ENCODE data around the gene EXD2.

EXD2 gene

DNA sequence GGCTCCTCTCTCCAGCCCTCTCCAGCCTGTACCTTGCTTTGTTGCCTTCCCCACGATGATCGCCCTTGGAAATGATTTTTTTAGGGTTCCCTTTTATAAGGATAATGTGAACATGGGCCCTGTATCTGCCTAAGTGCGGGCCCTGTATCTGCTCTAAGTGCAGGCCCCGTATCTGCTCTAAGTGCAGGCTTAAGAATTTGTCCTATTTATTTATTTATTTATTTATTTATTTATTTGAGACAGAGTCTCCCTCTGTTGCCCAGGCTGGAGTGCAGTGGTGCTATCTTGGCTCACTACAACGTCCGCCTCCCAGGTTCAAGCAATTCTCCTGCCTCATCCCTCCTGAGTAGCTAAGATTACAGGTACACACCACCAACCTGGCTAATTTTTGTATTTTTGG is 91.2 kb downstream of the EXD2 start:
- WGBS (ENCODE audit: extremely low coverage, insufficient coverage, insufficient read length): no CpG with 5 or more reads among the region's 6 CpGs
- no peak overlapping the region for H4K91ac ChIP-seq (ENCODE audit: low read depth, low read length)
- H2BK5ac ChIP-seq (ENCODE audit: low read depth, low read length, poor library complexity): no peak overlapping the region
- H3K79me1 ChIP-seq (ENCODE audit: low read length): no peaks in the 10 kb centered on the region
- H3K4me2 ChIP-seq (ENCODE audit: low read length): no peak overlapping the region
- H2AK5ac ChIP-seq (ENCODE audit: low read length): no peak overlapping the region
- no peaks in the 10 kb centered on the region for H3K9me3 ChIP-seq (ENCODE audit: insufficient read depth, low read depth, low read length)
- no peak overlapping the region for H4K8ac ChIP-seq (ENCODE audit: low read depth, low read length)
- no peak overlapping the region for H3K27ac ChIP-seq (ENCODE audit: low read depth, low read length)
- no peak overlapping the region for H2BK12ac ChIP-seq (ENCODE audit: low read length)
- no peak overlapping the region for H3K4ac ChIP-seq (ENCODE audit: low read depth, low read length)
- H3K9ac ChIP-seq (ENCODE audit: low read length): no peak overlapping the region
- no peak overlapping the region for H3K18ac ChIP-seq (ENCODE audit: low read length)
- H2AFZ ChIP-seq (ENCODE audit: insufficient read depth, low read length, poor library complexity): no peak overlapping the region
- no peaks in the 10 kb centered on the region for H3K36me3 ChIP-seq (ENCODE audit: control insufficient read depth in 1 of 2, insufficient read depth in 2 of 2, low read length in 2 of 2)
- H3K14ac ChIP-seq (ENCODE audit: low read length): no peak overlapping the region
- H3K4me1 ChIP-seq (ENCODE audit: control insufficient read depth in 1 of 2, insufficient read depth in 2 of 2, low read length in 2 of 2): no peaks in the 10 kb centered on the region
- no peaks in the 10 kb centered on the region for H3K79me2 ChIP-seq (ENCODE audit: control insufficient read depth, insufficient read depth, low read length, poor library complexity)
- H2BK120ac ChIP-seq (ENCODE audit: insufficient read depth, low read length, poor library complexity): no peak overlapping the region
- no peak overlapping the region for H3K23ac ChIP-seq (ENCODE audit: low read length)
- no peak overlapping the region for H4K12ac ChIP-seq (ENCODE audit: low read depth, low read length)
- no peaks in the 10 kb centered on the region for H3K27me3 ChIP-seq (ENCODE audit: insufficient read depth, low read length)
- H3K4me3 ChIP-seq (ENCODE audit: low read depth, low read length): no peak overlapping the region
- no peak for DNase-seq

DNA sequence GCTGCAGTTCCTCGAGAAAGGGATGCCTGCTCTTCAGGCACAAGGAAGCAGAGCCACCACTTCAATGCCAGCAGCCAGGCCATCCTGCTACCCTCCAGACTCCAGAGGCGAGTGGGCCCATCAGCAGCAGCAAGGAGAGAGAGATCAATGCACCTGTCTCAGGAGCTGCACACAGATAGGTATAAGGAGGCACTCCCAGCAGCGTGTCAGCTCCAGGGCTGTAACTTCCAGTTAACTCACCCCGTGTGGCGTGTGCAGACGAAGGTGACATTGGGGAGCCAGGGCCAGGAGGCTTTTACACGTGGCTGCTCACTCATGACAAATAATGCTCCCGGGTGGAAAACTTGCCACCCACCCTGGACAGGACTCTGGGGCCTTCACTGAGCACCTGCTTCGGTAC is 92.9 kb downstream of the EXD2 start:
- no CpG with 5 or more reads among the region's 9 CpGs for WGBS (ENCODE audit: extremely low coverage, insufficient coverage, insufficient read length)
- no peak overlapping the region for H2AK5ac ChIP-seq (ENCODE audit: low read length)
- H3K27me3 ChIP-seq (ENCODE audit: insufficient read depth, low read length): no peaks in the 10 kb centered on the region
- H2AFZ ChIP-seq (ENCODE audit: insufficient read depth, low read length, poor library complexity): no peak overlapping the region
- H3K4ac ChIP-seq (ENCODE audit: low read depth, low read length): no peak overlapping the region
- H3K4me3 ChIP-seq (ENCODE audit: low read depth, low read length): no peak overlapping the region
- no peak overlapping the region for H4K8ac ChIP-seq (ENCODE audit: low read depth, low read length)
- no peak overlapping the region for H2BK5ac ChIP-seq (ENCODE audit: low read depth, low read length, poor library complexity)
- H3K18ac ChIP-seq (ENCODE audit: low read length): no peak overlapping the region
- H3K23ac ChIP-seq (ENCODE audit: low read length): no peak overlapping the region
- H3K79me2 ChIP-seq (ENCODE audit: control insufficient read depth, insufficient read depth, low read length, poor library complexity): no peaks in the 10 kb centered on the region
- H3K4me1 ChIP-seq (ENCODE audit: control insufficient read depth in 1 of 2, insufficient read depth in 2 of 2, low read length in 2 of 2): no peaks in the 10 kb centered on the region
- no peak overlapping the region for H3K14ac ChIP-seq (ENCODE audit: low read length)
- H2BK12ac ChIP-seq (ENCODE audit: low read length): no peak overlapping the region
- H4K12ac ChIP-seq (ENCODE audit: low read depth, low read length): no peak overlapping the region
- H3K4me2 ChIP-seq (ENCODE audit: low read length): no peak overlapping the region
- no peak overlapping the region for H3K27ac ChIP-seq (ENCODE audit: low read depth, low read length)
- no peaks in the 10 kb centered on the region for H3K79me1 ChIP-seq (ENCODE audit: low read length)
- no peak for DNase-seq
- no peak overlapping the region for H4K91ac ChIP-seq (ENCODE audit: low read depth, low read length)
- H3K36me3 ChIP-seq (ENCODE audit: control insufficient read depth in 1 of 2, insufficient read depth in 2 of 2, low read length in 2 of 2): no peaks in the 10 kb centered on the region
- no peaks in the 10 kb centered on the region for H3K9me3 ChIP-seq (ENCODE audit: insufficient read depth, low read depth, low read length)
- H3K9ac ChIP-seq (ENCODE audit: low read length): no peak overlapping the region
- no peak overlapping the region for H2BK120ac ChIP-seq (ENCODE audit: insufficient read depth, low read length, poor library complexity)

DNA sequence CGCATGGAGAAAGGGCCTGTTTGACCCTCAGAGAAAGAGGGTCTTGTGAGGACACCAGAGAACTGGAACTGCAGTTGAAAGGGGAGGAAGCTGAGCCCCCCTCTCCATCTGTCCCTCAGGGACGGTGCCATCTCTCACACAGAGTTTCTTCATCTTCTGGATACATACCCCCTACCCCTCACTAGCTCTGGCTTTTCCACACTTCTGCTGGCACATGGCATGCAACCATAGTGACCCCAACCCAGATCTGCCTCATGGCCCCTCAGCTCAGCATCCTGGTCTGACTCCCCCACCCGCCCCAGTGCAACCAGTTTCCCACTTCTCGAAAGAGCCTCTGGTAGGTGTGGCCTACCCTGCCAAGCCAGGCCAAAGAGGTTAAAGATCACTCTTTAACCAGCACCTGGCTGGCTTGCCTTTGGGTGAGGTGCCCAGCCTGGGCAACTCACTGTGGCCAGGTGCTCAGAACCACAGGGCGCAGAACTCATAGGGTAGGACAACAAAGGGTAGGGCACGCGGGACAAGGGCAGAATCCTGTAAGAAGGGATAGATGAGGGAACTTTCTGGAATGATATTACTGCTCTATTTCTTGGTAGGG is 94.5 kb downstream of the EXD2 start:
- Histone ChIP-seq H2AK5ac (ENCODE audit: low read length) (no peak overlapping the region), H4K91ac (ENCODE audit: low read depth, low read length) (no peak overlapping the region), H3K79me2 (ENCODE audit: control insufficient read depth, insufficient read depth, low read length, poor library complexity) (no peaks in the 10 kb centered on the region), H3K79me1 (ENCODE audit: low read length) (no peaks in the 10 kb centered on the region), H2AFZ (ENCODE audit: insufficient read depth, low read length, poor library complexity) (no peak overlapping the region), H3K9ac (ENCODE audit: low read length) (no peak overlapping the region), H2BK12ac (ENCODE audit: low read length) (no peak overlapping the region), H2BK5ac (ENCODE audit: low read depth, low read length, poor library complexity) (no peak overlapping the region), H3K18ac (ENCODE audit: low read length) (no peak overlapping the region), H3K23ac (ENCODE audit: low read length) (no peak overlapping the region), H2BK120ac (ENCODE audit: insufficient read depth, low read length, poor library complexity) (no peak overlapping the region), H4K8ac (ENCODE audit: low read depth, low read length) (no peak overlapping the region), H3K27ac (ENCODE audit: low read depth, low read length) (no peak overlapping the region), H3K27me3 (ENCODE audit: insufficient read depth, low read length) (no peaks in the 10 kb centered on the region), H3K14ac (ENCODE audit: low read length) (no peak overlapping the region), H3K4ac (ENCODE audit: low read depth, low read length) (no peak overlapping the region), H3K9me3 (ENCODE audit: insufficient read depth, low read depth, low read length) (no peaks in the 10 kb centered on the region), H3K4me1 (ENCODE audit: control insufficient read depth in 1 of 2, insufficient read depth in 2 of 2, low read length in 2 of 2) (no peaks in the 10 kb centered on the region), H3K4me2 (ENCODE audit: low read length) (no peak overlapping the region), H4K12ac (ENCODE audit: low read depth, low read length) (no peak overlapping the region), H3K4me3 (ENCODE audit: low read depth, low read length) (no peak overlapping the region), H3K36me3 (ENCODE audit: control insufficient read depth in 1 of 2, insufficient read depth in 2 of 2, low read length in 2 of 2) (no peaks in the 10 kb centered on the region)
- WGBS (ENCODE audit: extremely low coverage, insufficient coverage, insufficient read length): no CpG with 5 or more reads among the region's 7 CpGs
- no peak for DNase-seq

DNA sequence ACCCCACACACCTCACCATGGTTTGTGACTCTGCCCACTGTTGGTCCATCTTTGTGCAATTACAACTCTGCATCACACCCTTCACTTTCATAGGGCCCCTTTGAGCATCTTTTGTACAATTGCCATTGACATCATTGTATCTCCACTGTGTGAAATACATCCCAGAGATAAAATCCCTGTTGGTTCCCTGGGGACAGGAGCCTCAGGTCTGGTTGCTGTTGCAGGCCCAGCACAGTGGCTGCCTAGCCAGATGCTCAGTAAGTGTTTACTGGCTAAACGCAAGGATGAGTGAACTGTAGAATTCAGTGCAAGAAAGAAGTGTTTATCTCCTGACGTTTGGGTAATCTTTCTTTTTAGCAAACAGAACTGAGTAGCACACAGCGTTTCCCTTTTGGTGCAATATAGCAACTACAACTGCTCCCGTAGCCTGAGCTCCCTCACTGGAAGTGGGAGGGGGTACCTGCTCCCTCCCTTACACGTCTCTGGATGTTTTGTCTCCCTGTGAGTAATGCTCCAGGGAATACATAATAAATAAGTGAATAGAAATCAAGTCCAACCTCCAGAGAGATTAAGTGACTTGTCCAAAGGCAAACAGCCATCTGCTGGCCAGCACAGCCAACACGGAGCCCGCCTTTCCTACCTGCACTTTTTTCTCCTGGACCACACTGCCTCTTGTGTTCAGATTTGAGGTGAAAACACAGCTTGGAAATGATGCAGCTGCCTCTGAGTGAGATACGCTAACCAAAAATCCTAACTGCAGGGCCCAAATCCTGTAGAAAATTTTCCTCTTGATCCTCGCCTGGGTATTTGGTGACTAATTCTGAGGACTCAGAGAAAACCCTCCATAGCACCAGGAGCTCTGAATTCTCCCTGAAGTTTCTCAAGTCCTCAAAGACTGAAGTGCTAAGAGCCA is 96.1 kb downstream of the EXD2 start:
- no peak overlapping the region for H2AFZ ChIP-seq (ENCODE audit: insufficient read depth, low read length, poor library complexity)
- H2BK5ac ChIP-seq (ENCODE audit: low read depth, low read length, poor library complexity): no peak overlapping the region
- H3K4ac ChIP-seq (ENCODE audit: low read depth, low read length): no peak overlapping the region
- H3K14ac ChIP-seq (ENCODE audit: low read length): no peak overlapping the region
- no peak overlapping the region for H4K8ac ChIP-seq (ENCODE audit: low read depth, low read length)
- H3K18ac ChIP-seq (ENCODE audit: low read length): no peak overlapping the region
- no peak overlapping the region for H4K12ac ChIP-seq (ENCODE audit: low read depth, low read length)
- no peak overlapping the region for H2BK120ac ChIP-seq (ENCODE audit: insufficient read depth, low read length, poor library complexity)
- H3K27me3 ChIP-seq (ENCODE audit: insufficient read depth, low read length): no peaks in the 10 kb centered on the region
- H3K9me3 ChIP-seq (ENCODE audit: insufficient read depth, low read depth, low read length): no peaks in the 10 kb centered on the region
- H3K4me1 ChIP-seq (ENCODE audit: control insufficient read depth in 1 of 2, insufficient read depth in 2 of 2, low read length in 2 of 2): no peaks in the 10 kb centered on the region
- no peak overlapping the region for H3K4me2 ChIP-seq (ENCODE audit: low read length)
- no peak for DNase-seq
- H2BK12ac ChIP-seq (ENCODE audit: low read length): no peak overlapping the region
- H4K91ac ChIP-seq (ENCODE audit: low read depth, low read length): no peak overlapping the region
- no CpG with 5 or more reads among the region's 9 CpGs for WGBS (ENCODE audit: extremely low coverage, insufficient coverage, insufficient read length)
- H3K79me1 ChIP-seq (ENCODE audit: low read length): no peaks in the 10 kb centered on the region
- no peak overlapping the region for H3K9ac ChIP-seq (ENCODE audit: low read length)
- H3K79me2 ChIP-seq (ENCODE audit: control insufficient read depth, insufficient read depth, low read length, poor library complexity): no peaks in the 10 kb centered on the region
- no peaks in the 10 kb centered on the region for H3K36me3 ChIP-seq (ENCODE audit: control insufficient read depth in 1 of 2, insufficient read depth in 2 of 2, low read length in 2 of 2)
- H3K27ac ChIP-seq (ENCODE audit: low read depth, low read length): no peak overlapping the region
- H3K4me3 ChIP-seq (ENCODE audit: low read depth, low read length): no peak overlapping the region
- no peak overlapping the region for H2AK5ac ChIP-seq (ENCODE audit: low read length)
- no peak overlapping the region for H3K23ac ChIP-seq (ENCODE audit: low read length)

Data from trophoblast cell (in vitro differentiated cells and primary cell).